Measurements from ENCODE around the gene SLC25A30. TPM values are rescaled to one million over a fixed set of nuclear protein-coding genes. Genes with fewer than 3 reads are reported as not detected.
"Not testable (repeated sequence)": the region's sequence is repeated elsewhere in the genome, so short reads cannot be mapped to it uniquely, and the experiment has no call there.

The SLC25A30 gene
- total RNA-seq, 1 experiment from 2014 or later, result 3.1 TPM

DNA sequence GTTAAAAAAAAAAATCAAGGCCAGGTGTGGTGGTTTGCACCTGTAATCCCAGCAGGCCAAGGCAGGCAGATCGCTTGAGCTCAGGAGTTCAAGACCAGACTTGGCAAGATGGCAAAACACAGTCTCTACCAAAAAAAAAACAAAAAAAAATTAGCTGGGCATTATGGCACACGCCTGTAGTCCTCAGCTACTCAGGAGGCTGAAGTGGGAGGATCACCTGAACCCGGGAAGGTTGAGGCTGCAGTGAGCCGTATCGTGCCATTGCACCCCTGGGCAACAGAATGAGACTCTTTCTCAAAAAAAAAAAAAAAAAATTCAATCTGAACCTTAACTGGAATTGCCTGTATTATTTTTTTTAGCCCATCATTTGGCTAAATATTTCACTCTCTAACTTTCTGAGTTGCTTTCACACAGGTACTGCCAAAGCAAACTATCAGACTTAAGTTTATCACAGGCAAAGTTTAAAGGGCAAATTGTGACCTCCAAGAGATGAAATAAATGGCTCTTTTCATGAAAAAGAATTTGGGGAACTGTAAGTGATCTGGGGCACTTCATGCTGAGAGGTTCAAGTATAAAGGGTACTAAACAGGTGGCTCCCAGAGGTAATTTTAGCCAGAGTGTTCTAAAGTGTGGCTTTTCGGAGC lies 14.7 kb upstream of the SLC25A30 start:
- no peak for DNase-seq (ENCODE audit: low read depth)

DNA sequence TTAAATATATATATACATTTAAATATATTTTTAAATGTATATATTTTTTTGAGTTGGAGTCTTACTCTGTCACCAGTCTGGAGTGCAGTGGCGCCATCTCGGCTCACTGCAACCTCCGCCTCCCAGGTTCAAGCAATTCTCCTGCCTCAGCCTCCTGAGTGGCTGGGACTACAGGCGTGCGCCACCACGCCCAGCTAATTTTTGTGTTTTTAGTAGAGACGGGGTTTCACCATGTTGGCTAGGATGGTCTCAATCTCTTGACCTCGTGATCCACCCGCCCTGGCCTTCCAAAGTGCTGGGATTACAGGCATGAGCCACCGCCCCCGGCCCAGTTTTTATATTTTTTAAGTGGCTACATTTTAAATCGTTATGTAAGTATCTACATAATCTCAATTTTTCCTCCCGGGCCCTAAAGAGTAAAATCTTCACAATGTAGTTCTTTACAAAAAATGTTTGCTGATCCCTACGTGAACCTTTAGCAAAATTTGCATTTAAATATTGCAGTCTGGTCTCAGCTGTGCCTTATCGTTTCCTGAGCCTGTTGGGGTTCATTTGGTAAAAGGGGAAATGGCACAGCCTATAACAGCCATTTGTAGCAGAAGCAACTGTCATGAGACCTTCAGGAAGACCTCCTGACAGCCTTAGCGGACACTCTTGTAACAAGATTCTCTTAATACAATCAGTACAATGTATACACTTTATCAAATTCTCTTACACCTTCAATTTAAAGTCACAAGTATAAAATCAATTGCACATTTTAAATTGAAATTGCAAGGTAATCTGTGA lies 8.1 kb upstream of the SLC25A30 start:
- not testable (repeated sequence) for DNase-seq (ENCODE audit: low read depth)

DNA sequence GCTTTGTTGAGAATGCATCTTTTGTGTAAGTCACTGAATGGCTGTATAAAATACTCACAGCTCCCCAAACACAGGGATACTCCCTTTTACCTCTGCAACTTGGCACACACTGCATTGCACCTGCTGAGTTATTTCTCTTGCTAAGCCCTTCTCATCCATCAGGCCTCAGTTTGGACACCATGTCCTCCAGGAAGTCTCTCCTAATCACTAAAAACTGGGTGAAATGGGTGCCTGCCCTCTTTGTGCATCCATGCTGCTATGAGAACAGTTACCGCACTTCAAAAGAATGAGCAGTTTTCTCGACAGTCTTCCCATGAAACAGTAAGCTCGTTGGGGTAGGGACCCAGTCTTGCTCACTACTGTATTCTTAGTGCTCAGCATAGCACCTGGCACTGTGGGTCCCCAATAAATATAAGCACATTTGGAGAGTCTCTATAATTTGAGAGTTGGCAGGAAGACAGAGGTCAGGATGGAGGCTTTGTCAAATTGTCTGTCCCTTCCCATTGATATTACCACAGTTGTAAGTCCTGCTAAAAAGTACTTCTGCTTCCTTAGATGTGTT lies 4.6 kb upstream of the SLC25A30 start:
- no peak for DNase-seq (ENCODE audit: low read depth)

DNA sequence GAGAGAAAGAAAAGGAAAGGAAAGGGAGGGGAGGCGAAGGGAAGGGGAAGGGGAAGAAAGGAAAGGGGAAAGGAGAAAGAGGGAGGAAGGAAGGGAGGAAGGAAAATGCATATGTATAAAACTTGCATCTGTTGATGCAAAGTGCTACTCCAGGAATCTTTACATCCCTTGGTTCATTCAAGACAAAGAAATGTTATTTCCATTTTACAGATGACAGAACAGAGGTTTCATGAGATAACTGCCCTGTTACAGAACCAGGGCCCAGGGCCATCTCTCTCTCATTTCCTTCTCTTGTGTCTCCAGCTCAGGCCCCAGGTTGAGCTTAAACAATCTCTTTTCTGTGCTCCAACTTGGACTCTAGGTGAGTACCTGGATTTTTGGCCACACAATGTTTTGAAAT lies 1.8 kb upstream of the SLC25A30 start:
- no peak for DNase-seq (ENCODE audit: low read depth)

DNA sequence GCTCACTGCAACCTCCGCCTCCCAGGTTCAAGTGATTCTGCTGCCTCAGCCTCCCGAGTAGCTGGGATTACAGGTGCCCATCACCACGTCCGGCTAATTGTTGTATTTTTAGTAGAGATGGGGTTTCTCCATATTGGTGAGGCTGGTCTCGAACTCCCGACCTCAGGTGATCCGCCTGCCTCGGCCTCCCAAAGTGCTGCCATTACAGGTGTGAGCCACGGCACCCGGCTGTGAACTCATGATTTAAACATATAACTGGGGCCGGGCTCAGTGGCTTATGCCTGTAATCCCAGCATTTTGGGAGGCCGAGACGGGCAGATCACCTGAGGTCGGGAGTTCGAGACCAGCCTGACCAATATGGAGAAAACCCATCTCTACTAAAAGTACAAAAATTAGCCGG lies 1.2 kb upstream of the SLC25A30 start:
- not testable (repeated sequence) for DNase-seq (ENCODE audit: low read depth)

DNA sequence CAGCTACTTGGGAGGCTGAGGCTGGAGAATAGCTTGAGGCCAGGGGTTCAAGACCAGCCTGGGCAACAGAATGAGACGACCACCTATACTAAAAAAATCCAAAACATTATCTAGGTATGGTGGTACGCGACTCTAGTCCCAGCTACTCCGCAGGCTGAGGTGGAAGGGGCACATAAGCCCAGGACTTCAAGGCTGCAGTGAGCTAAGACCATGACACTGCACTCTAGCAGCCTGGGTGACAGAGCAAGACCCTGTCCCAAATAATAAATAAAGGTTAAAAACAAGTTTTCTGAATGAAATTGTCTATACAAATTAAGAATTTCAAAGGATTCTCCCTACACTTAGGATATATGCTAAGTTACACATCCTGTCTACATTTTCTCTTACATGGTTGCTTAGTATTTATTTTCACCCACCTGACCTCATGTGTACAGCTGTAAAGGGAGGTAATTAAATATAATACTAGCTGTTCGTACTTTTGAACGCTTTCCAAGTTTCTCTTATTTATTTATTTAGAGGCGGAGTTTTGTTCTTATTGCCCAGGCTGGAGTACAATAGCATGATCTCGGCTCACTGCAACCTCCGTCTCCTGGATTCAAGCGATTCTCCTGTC lies 1.6 kb downstream of the SLC25A30 start:
- no peak for DNase-seq (ENCODE audit: low read depth)

DNA sequence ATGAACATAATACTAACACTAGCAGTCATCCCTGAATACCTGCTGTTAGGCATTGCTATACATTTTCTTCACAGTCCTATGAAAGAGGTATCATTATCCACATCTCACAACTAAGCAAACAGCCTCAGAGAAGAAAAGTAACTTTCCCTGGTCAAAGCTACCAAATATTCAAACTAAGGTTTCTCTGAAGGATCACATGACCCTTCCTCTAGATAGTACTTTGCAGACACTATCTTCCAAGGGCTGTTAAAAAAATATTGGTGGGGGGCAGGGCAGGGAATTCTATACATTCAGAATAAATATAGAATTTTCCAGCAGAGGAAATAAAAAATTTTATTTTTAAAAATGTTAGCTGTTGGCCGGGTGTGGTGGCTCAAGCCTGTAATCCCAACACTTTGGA lies 3.1 kb downstream of the SLC25A30 start:
- no peak for DNase-seq (ENCODE audit: low read depth)

DNA sequence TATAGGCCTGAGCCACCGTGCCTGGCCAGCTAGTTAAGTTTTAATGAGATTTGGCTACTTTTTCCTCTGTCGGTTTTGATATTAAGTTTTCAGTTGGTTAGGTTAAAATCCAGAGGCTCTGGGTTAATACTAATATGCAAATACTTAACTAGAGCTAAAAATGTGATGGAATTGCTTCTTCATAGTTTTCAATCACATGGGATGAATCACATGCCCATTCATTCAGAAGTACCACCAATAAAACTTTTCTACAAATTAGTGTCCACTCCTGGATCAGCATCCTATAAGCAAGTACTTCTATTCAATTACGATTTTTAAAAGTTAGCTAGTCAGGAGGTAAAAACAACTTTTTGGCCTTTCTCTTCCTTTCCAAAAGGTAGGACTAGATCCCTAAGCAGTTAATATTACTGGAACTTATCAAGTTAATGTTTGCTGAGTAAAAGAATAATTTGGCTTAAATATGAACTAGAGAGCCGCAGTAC lies 4.3 kb downstream of the SLC25A30 start:
- DNase-seq (ENCODE audit: low read depth), result no peak

DNA sequence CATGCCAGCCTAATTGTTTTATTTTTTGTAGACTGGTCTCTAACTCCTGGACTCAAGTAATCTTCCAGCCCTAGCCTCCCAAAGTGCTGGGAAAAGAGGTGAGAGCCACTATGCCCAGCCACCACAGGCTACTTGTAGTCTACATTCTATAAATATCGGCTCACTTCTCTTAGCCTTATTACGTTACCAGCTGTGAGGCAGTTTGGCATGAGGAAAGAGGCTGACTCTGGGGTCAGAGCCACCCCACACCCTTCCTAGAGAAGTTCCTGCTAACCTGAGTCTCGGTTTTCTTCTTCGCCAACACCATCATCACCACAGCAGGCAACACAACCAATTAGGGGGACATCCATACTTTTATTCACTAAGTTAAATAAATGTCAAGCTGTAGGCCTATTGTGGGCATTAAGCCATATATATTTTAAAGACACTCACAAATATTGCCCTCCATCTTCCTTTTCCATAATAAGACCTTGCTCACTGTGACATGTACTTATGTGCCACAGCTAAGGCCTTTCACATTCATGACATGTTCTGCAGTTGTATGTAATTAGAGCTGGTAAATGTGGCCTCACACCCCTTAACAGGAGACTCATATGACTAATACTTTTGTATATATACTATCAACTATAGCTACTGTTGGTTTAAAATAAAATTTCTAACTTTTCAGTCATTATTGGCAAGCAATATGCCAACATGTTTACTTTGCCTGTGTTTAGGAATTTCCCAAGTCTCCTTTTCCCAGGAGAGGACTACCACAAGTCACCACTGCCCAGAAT lies 5.7 kb downstream of the SLC25A30 start:
- no peak for DNase-seq (ENCODE audit: low read depth)

DNA sequence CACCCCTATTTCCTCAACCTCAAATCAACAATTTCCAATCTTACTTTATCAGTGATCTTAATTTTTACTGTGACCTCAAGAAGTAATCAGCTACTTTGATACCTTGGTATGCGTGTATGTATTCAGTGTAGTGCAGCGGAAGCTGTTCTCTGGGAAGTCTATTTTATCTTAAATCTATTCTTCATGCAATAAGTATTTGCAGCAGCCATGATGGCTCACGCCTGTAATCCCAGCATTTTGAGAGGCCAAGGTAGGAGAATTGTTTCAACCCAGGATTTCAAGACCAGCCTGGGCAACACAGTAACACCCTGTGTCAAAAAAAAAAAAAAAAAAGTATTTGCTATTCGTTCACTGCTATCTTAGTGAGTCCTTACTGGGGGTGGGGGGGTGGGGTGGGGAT lies 6.5 kb downstream of the SLC25A30 start:
- no peak for DNase-seq (ENCODE audit: low read depth)

DNA sequence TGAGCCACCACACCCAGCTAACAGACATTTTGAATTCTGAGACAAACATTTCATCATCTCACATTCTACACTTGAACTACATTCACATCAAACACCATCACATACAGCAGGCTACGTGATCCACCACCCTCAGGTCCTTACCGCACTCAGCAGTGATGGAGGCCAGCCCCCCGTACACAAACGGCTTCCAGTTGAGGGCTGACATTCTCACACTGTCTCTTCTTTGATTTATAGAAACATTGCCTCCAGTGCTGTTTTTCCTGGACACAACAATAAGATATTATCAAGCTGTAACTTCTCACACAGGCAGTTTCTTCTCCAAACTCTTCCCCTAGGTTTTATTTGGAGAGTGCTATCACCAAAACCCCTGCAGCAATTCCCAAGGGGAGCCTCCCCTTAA lies 7.0 kb downstream of the SLC25A30 start:
- DNase-seq (ENCODE audit: low read depth), result no peak

DNA sequence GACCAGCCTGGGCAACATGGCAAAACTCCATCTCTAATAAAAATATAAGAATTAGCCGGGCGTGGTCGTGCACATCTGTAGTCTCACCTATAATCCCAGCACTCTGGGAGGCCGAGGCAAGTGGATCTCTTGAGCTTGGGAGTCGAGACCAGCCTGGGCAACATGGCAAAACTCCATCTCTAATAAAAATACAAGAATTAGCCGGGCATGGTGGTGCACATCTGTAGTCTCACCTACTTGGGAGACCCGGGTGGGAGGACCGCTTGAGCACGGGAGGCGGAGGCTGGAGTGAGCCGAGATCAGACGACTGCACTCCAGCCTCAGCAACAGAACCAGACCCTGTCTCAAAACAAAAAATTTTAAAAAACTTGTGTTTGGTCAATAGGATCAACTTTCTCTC lies 7.7 kb downstream of the SLC25A30 start:
- no peak for DNase-seq (ENCODE audit: low read depth)

DNA sequence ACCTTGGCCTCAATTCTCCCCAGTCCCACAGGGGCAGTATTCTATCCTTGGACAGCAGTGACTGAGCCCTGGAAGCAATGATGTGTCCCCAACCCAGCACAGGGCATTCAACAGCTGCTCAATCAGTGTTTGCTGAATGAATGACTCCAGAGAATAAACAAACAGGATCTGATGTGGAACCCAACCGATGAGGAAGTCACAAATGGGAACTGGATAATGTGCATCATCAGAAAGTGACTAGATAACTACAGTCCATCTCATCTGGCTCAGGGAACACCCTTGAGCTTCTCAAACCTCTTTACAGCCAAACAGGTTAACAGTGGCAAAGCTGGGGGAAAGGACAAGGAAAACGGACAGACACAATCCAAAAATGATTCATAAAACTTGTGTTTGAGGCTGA lies 8.2 kb downstream of the SLC25A30 start:
- DNase-seq (ENCODE audit: low read depth), result no peak

DNA sequence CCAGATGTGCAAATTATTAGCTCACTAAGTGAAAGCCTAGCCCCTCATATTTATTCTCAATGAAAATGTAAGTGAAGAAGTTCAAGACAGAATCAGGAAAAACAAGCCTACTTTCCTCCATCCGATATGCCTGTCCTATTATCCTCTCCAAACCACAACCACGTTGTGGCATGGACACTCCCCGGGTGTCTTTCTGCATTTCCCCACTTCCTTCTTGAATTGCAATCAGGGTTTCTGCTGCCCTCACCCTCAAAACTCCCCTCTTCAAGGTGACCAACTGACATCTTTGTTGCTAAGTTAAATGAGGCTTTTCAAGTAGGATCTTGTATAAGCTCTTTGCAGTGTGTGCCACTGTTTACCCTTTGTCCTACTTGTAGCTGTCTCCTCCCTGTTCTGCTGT lies 11.8 kb downstream of the SLC25A30 start:
- no peak for DNase-seq (ENCODE audit: low read depth)

DNA sequence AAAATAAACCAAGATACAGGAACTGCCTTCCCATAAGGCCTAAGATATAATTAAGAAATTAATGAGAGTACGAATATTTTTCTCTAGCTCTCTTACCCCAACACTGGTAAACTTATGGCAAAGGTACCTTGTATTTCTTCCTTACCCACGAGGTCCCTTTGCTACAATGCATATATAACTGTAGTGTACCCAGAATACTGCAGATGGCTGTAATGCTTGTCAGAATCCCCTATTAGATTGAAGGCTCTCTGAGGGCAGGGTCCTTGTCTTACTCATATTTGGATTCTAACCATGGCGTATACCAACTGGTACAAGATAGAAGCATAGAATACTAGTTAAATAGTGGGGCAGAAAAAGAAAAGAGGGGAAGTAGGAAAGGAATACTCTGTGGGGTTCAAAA lies 15.1 kb downstream of the SLC25A30 start:
- no peak for DNase-seq (ENCODE audit: low read depth)

DNA sequence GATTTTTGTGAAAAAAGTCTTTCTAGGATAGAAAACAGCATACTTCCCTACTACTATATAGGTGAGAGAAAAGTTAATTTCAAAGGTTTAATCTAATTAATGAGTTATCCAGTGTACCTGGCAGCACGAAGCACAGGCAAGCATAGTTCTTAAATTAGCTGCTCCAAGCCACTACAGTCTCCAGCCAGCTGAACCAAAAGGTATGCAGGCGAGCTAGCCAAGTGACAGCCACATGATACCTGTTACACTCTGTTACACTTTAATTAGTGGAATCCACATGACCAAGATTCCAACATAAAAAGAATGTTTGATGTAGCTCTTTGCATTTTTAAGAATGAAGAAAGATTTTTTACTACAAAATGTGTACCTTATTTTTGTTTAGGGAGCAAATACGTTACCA lies 15.5 kb downstream of the SLC25A30 start:
- DNase-seq (ENCODE audit: low read depth), result no peak

DNA sequence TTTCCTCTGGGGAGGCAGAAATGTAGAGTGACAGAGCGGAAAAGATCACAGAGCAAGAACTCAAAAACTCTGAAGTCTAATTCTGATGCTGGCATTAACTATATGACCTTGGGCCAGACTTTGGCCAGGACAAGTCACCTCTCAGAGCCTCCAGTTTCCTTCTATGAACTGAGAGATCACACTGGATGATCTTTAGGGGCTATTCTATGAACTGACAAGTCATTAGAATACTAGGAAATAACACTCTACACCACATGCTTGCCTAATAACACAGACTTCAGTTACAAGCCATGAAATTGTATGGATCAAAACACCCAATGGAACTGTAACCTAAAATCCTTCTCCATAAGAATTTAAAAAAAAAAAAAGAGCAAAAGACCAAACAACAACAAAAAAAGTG lies 16.9 kb downstream of the SLC25A30 start:
- DNase-seq (ENCODE audit: low read depth), result no peak

DNA sequence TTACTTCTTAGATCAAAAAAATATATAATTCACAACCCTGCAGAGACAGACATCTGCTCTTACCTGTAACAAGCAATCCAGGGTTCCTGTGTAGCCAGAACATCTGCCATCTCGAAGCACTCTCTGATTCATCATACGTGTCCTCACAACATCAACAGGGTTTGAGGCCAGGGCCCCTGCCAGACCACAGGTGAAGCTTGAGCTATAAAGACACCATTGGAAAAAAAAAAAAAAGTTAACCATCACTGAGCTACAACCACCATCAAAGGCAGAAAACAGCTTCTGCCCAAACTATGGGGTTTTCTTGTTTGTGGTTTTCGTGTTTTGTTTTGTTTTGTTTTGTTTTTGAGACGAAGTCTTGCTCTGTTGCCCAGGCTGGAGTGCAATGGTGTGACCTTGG lies 19.3 kb downstream of the SLC25A30 start:
- no peak for DNase-seq (ENCODE audit: low read depth)

DNA sequence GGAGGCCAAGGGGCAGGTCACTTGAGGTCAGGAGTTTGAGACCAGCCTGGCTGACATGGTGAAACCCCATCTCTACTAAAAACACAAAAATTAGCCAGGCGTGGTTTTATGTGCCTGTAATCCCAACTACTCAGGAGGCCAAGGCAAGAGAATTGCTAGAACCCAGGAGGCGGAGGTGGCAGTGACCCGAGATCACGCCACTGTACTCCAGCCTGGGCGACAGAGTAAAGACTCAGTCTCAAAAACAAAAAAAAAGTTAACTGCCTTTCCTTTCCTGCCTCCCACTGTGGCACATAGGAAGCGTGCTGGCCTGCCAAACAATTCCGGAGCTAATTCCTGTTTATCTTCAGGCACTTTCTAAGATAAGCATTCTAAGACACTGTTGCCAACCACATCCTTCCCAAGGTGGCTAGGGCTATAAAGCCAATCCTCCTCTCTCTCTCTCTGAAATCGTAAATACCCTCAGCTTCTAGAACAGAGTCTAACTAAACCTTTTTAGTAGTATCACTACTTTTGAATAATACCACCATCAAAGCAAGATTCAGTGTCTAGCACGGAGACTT lies 21.6 kb downstream of the SLC25A30 start:
- peak; percentile 12 for DNase-seq (ENCODE audit: low read depth)

DNA sequence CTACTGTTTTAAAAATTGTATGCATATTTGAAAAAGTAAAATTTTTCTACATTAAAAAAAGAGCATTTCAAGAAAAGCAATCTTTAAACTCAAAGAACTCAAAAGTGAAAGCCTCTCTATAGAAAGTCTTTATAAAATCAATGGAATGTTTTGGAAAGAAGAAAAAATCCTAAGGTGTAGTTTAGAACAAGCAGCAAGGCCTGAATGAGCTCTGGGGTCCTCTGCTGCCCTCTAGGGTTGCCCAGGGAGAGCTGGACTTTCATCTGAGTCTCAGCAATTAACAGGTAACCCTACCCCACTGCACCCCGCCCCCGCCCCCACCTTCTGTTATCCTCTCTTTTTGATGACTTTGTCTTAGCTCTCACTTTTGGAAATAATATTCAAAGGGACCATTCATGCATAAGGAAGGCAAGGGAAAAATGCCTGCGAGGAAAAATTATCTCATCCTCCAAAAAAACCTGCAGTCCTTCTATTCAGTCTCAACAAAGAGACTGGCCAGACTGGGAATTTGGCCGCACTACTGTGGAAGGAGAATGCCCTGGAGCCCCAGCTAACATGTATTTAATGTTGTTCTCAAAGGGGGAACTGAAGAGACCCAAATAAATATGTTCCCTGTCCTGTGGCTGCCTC lies 24.1 kb downstream of the SLC25A30 start:
- peak; percentile 37 for DNase-seq (ENCODE audit: low read depth)

DNA sequence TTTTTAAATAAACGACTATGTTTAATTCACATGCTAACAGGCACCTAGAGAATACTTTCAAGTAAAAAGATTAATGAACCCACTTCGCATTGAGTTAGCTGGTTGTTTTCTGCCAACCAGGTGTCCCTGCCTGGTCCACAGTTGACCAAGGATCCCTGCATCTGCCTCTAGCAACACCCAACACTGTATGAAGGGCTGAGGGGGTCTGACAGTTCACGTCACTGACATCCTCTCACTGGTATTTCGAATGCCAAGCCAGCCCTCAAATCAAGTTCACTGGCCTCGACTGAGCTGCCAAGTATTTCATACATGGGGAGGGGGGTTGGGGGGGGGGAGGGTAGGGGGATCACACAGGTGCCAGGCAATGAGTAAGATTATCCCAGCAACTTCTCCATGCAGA lies 25.4 kb downstream of the SLC25A30 start:
- no peak for DNase-seq (ENCODE audit: low read depth)

Data from Daoy (cell line).